Karpas-422 (cell line): ENCODE data around the gene PKP3. TPM values are rescaled to one million over a fixed set of nuclear protein-coding genes. Genes with fewer than 3 reads are reported as not detected.
"Not testable (repeated sequence)": the region's sequence is repeated elsewhere in the genome, so short reads cannot be mapped to it uniquely, and the experiment has no call there.

Source experiments
- DNase-seq: peaks from one replicate; pipeline ENCODE4 v3.0.0-alpha.2; 2015
- H2AFZ ChIP-seq: fragments of 200-600 bp; sonication (generic); 2 replicates; pipeline ENCODE4 v1.6.1; 2014; ENCODE audit warnings: antibody characterized with exemption, low read length, mixed read lengths
- H3K27ac ChIP-seq: fragments of 200-600 bp; sonication (generic); 2 replicates; pipeline ENCODE4 v1.5.1; 2014; ENCODE audit warnings: mild to moderate bottlenecking, low read length, moderate library complexity
- H3K27me3 ChIP-seq: fragments of 200-600 bp; sonication (generic); 2 replicates; pipeline ENCODE4 v1.6.1; 2014; ENCODE audit warnings: low read length, mixed read lengths
- H3K36me3 ChIP-seq: fragments of 200-600 bp; sonication (generic); 2 replicates; pipeline ENCODE4 v1.6.1; 2014; ENCODE audit warnings: low read length, mixed read lengths; ENCODE audit not compliant: insufficient read depth
- H3K4me1 ChIP-seq: fragments of 200-600 bp; sonication (generic); 2 replicates; pipeline ENCODE4 v1.6.1; 2014; ENCODE audit warnings: mild to moderate bottlenecking, low read length, mixed read lengths
- H3K4me2 ChIP-seq: fragments of 200-600 bp; sonication (generic); 2 replicates; pipeline ENCODE4 v1.6.1; 2014; ENCODE audit warnings: low read length, low read depth, mild to moderate bottlenecking; ENCODE audit not compliant: poor library complexity, severe bottlenecking
- H3K4me3 ChIP-seq: fragments of 200-600 bp; sonication (generic); 2 replicates; pipeline ENCODE4 v1.5.1; 2014; ENCODE audit warnings: mild to moderate bottlenecking, antibody characterized with exemption, low read length, mixed read lengths
- H3K79me2 ChIP-seq: fragments of 200-600 bp; sonication (generic); 2 replicates; pipeline ENCODE4 v1.6.1; 2014; ENCODE audit warnings: mild to moderate bottlenecking, low read length, mixed read lengths
- H3K9ac ChIP-seq: fragments of 200-600 bp; sonication (generic); 2 replicates; pipeline ENCODE4 v1.6.0; 2014; ENCODE audit warnings: low read length
- H3K9me2 ChIP-seq: fragments of 200-600 bp; sonication (generic), shearing (Covaris generic); replicated peaks from 2 replicates; pipeline ENCODE4 v1.6.0; 2014; ENCODE audit warnings: mild to moderate bottlenecking, low read length, moderate library complexity; ENCODE audit not compliant: insufficient read depth
- H3K9me3 ChIP-seq: fragments of 300-700, 200-600 bp; sonication (generic); 2 replicates; pipeline ENCODE4 v1.6.1; 2014; ENCODE audit warnings: low read length, mixed read lengths
- H4K20me1 ChIP-seq: fragments of 200-600 bp; sonication (generic); 2 replicates; pipeline ENCODE4 v1.6.1; 2014; ENCODE audit warnings: mild to moderate bottlenecking, antibody characterized with exemption, low read length, low read depth; ENCODE audit not compliant: insufficient read depth
- total RNA-seq: library from RNA; depleted of rRNA; stranded (reverse); fragments of >200 nt; shearing (Covaris generic); gene quantifications from 2 replicates; pipeline ENCODE4 v1.2.3, GENCODE V29; 2014; ENCODE audit warnings: low replicate concordance

PKP3 gene
- total RNA-seq, 1 experiment from 2014 or later: not detected

GRCh38 chr11:429391-429790 lies 35.4 kb downstream of the PKP3 start:
- Histone ChIP-seq H3K27me3 (no peaks in the 10 kb centered on the region), H3K4me3 (no peak overlapping the region), H3K4me1 (no peaks in the 10 kb centered on the region), H3K4me2 (no peak overlapping the region), H2AFZ (no peak overlapping the region), H3K9me2 (no peaks in the 10 kb centered on the region), H3K9ac (no peak overlapping the region), H3K79me2 (no peaks in the 10 kb centered on the region), H3K27ac (no peak overlapping the region), H3K36me3 (no peaks in the 10 kb centered on the region), H3K9me3 (no peaks in the 10 kb centered on the region), H4K20me1 (no peaks in the 10 kb centered on the region)
- DNase-seq: no peak

- Histone ChIP-seq H3K4me2 (no peak overlapping the region), H3K9me3 (no peaks in the 10 kb centered on the region), H3K4me1 (no peaks in the 10 kb centered on the region), H3K4me3 (no peak overlapping the region), H3K36me3 (no peaks in the 10 kb centered on the region), H3K79me2 (no peaks in the 10 kb centered on the region), H3K9ac (no peak overlapping the region), H3K27me3 (no peaks in the 10 kb centered on the region), H2AFZ (no peak overlapping the region), H3K9me2 (no peaks in the 10 kb centered on the region), H3K27ac (no peak overlapping the region), H4K20me1 (no peaks in the 10 kb centered on the region)
- no peak for DNase-seq
Measured at GRCh38 chr11:429931-430456, 36.0 kb downstream of the PKP3 start.

- no peaks in the 10 kb centered on the region for H3K27me3 ChIP-seq
- no peak for DNase-seq
- no peaks in the 10 kb centered on the region for H3K9me2 ChIP-seq
- H4K20me1 ChIP-seq: no peaks in the 10 kb centered on the region
- H3K4me1 ChIP-seq: no peaks in the 10 kb centered on the region
- H3K9me3 ChIP-seq: no peaks in the 10 kb centered on the region
- no peaks in the 10 kb centered on the region for H3K36me3 ChIP-seq
- H2AFZ ChIP-seq: no peak overlapping the region
- no peak overlapping the region for H3K4me2 ChIP-seq
- H3K4me3 ChIP-seq: no peak overlapping the region
- H3K9ac ChIP-seq: no peak overlapping the region
- H3K79me2 ChIP-seq: no peaks in the 10 kb centered on the region
- no peak overlapping the region for H3K27ac ChIP-seq
Measured at GRCh38 chr11:431921-432320, 37.9 kb downstream of the PKP3 start.

- Histone ChIP-seq H3K4me2 (no peak overlapping the region), H2AFZ (no peak overlapping the region), H4K20me1 (no peaks in the 10 kb centered on the region), H3K27me3 (no peaks in the 10 kb centered on the region), H3K79me2 (no peaks in the 10 kb centered on the region), H3K9me3 (no peaks in the 10 kb centered on the region), H3K36me3 (no peaks in the 10 kb centered on the region), H3K4me3 (no peak overlapping the region), H3K9me2 (no peaks in the 10 kb centered on the region), H3K4me1 (no peaks in the 10 kb centered on the region), H3K9ac (no peak overlapping the region), H3K27ac (no peak overlapping the region)
- no peak for DNase-seq
Measured at GRCh38 chr11:432501-433100, 38.6 kb downstream of the PKP3 start.

GRCh38 chr11:433111-433510 lies 39.1 kb downstream of the PKP3 start:
- no peak overlapping the region for H3K4me2 ChIP-seq
- no peaks in the 10 kb centered on the region for H3K9me3 ChIP-seq
- no peak overlapping the region for H3K27ac ChIP-seq
- DNase-seq: no peak
- H3K79me2 ChIP-seq: no peaks in the 10 kb centered on the region
- no peaks in the 10 kb centered on the region for H3K36me3 ChIP-seq
- H3K9me2 ChIP-seq: no peaks in the 10 kb centered on the region
- H3K4me3 ChIP-seq: no peak overlapping the region
- H3K9ac ChIP-seq: no peak overlapping the region
- no peaks in the 10 kb centered on the region for H4K20me1 ChIP-seq
- H3K27me3 ChIP-seq: no peaks in the 10 kb centered on the region
- no peaks in the 10 kb centered on the region for H3K4me1 ChIP-seq
- H2AFZ ChIP-seq: no peak overlapping the region

GRCh38 chr11:433641-434040 lies 39.6 kb downstream of the PKP3 start:
- no peak overlapping the region for H3K9ac ChIP-seq
- no peaks in the 10 kb centered on the region for H4K20me1 ChIP-seq
- H3K9me2 ChIP-seq: no peaks in the 10 kb centered on the region
- H3K4me2 ChIP-seq: no peak overlapping the region
- no peaks in the 10 kb centered on the region for H3K9me3 ChIP-seq
- no peak overlapping the region for H3K4me3 ChIP-seq
- H2AFZ ChIP-seq: no peak overlapping the region
- H3K79me2 ChIP-seq: no peaks in the 10 kb centered on the region
- no peaks in the 10 kb centered on the region for H3K4me1 ChIP-seq
- no peak for DNase-seq
- H3K27me3 ChIP-seq: no peaks in the 10 kb centered on the region
- no peak overlapping the region for H3K27ac ChIP-seq
- H3K36me3 ChIP-seq: no peaks in the 10 kb centered on the region

GRCh38 chr11:434496-434895 lies 40.5 kb downstream of the PKP3 start:
- H4K20me1 ChIP-seq: no peaks in the 10 kb centered on the region
- no peaks in the 10 kb centered on the region for H3K27me3 ChIP-seq
- no peak overlapping the region for H3K27ac ChIP-seq
- no peaks in the 10 kb centered on the region for H3K4me1 ChIP-seq
- no peak overlapping the region for H3K4me3 ChIP-seq
- H3K9ac ChIP-seq: no peak overlapping the region
- H3K79me2 ChIP-seq: no peaks in the 10 kb centered on the region
- no peak overlapping the region for H3K4me2 ChIP-seq
- no peaks in the 10 kb centered on the region for H3K9me3 ChIP-seq
- no peak for DNase-seq
- no peak overlapping the region for H2AFZ ChIP-seq
- H3K36me3 ChIP-seq: no peaks in the 10 kb centered on the region
- H3K9me2 ChIP-seq: no peaks in the 10 kb centered on the region

- H4K20me1 ChIP-seq, H3K27ac ChIP-seq, H3K36me3 ChIP-seq, DNase-seq, H3K4me2 ChIP-seq, H2AFZ ChIP-seq, H3K9me2 ChIP-seq, H3K9me3 ChIP-seq, H3K4me3 ChIP-seq, H3K9ac ChIP-seq, H3K79me2 ChIP-seq, H3K27me3 ChIP-seq, H3K4me1 ChIP-seq: not testable (repeated sequence)
Measured at GRCh38 chr11:434999-435740, 41.2 kb downstream of the PKP3 start.
